HCT116 (cell line): ENCODE data around the gene COMMD4. TPM values are rescaled to one million over a fixed set of nuclear protein-coding genes. Genes with fewer than 3 reads are reported as not detected.

Source experiments
- ATAC-seq: fragments of 200-7000 bp; cut with Tn5 transposase; 2 replicates; pipeline ENCODE4 v1.9.1; 2020; ENCODE audit warnings: mild to moderate bottlenecking, moderate library complexity
- BruUV-seq: library from RNA; stranded (reverse); fragments of 400-500 nt; replicated peaks from 2 replicates; lab custom pipeline; 2021; lab: Mats Ljungman, UMichigan
- CTCF ChIA-PET: fragments of 300-600 bp; sonication (Branson Sonifier 250); formaldehyde crosslinking; loops from one replicate; lab custom pipeline; 2021; ENCODE audit warnings: antibody characterized with exemption; lab: Charles Lee
- POLR2A ChIA-PET: fragments of 300-600, 350-600 bp; sonication (Branson Sonifier 250); formaldehyde crosslinking; loops from one replicate; lab custom pipeline; 2021; ENCODE audit warnings: antibody characterized with exemption; lab: Charles Lee
- RAD21 ChIA-PET, 2 experiments: fragments of 300-600 bp; sonication (Branson Sonifier 250); formaldehyde crosslinking; loops; one replicate each; lab custom pipeline; 2023; ENCODE audit warnings: low total read pairs in 2 of 2; ENCODE audit not compliant: uncharacterized antibody in 2 of 2, unreplicated experiment in 2 of 2, low non-redundant PET in 1 of 2; lab: Charles Lee
- DNase-seq: peaks from one replicate; pipeline ENCODE4 v3.0.0-alpha.2; 2010; ENCODE audit warnings: low read depth, low spot score
- H2AFZ ChIP-seq: fragments of 200-600 bp; shearing (Covaris generic), sonication (generic); 2 replicates; pipeline ENCODE4 v1.6.1; 2017; ENCODE audit warnings: low read depth, mixed run types, mixed read lengths, antibody characterized with exemption, low read length; ENCODE audit not compliant: poor library complexity, severe bottlenecking
- H3K27ac ChIP-seq: 2 replicates; pipeline ENCODE4 v1.5.1; 2012; ENCODE audit warnings: low read depth, low read length
- H3K27me3 ChIP-seq: fragments of 200-600 bp; sonication (generic); 2 replicates; pipeline ENCODE4 v1.6.1; 2016; ENCODE audit warnings: mixed run types, low read length, mixed read lengths; ENCODE audit not compliant: insufficient read depth
- H3K36me3 ChIP-seq, 2 experiments: fragments of 200-500 bp in 1 of 2; fragments of 200-600 bp in 1 of 2; sonication (Bioruptor generic) in 1 of 2; sonication (generic) in 1 of 2; 2 replicates each; pipeline versions ENCODE4 v1.5.1 to v1.6.1; 2014 to 2016; ENCODE audit warnings: low read length in 2 of 2, inconsistent platforms in 1 of 2, mixed read lengths in 1 of 2, mixed run types in 1 of 2; ENCODE audit not compliant: insufficient read depth in 2 of 2, control insufficient read depth in 1 of 2
- H3K4me1 ChIP-seq, 2 experiments: fragments of 200-600 bp in 1 of 2; sonication (generic) in 1 of 2; 2 replicates each; pipeline versions ENCODE4 v1.5.1 to v1.6.1; 2012 to 2017; ENCODE audit warnings: low read length in 2 of 2, inconsistent platforms in 1 of 2, mild to moderate bottlenecking in 1 of 2, mixed read lengths in 1 of 2, mixed run types in 1 of 2, moderate library complexity in 1 of 2; ENCODE audit not compliant: insufficient read depth in 2 of 2, control insufficient read depth in 1 of 2
- H3K4me2 ChIP-seq: fragments of 200-600 bp; sonication (generic); 2 replicates; pipeline ENCODE4 v1.6.1; 2017; ENCODE audit warnings: mixed run types, low read length, mixed read lengths
- H3K4me3 ChIP-seq, 2 experiments: fragments of 200-600 bp in 1 of 2; sonication (generic) in 1 of 2; replicated peaks in 1 of 2; 2 replicates each; pipeline ENCODE4 v1.5.1; 2011 to 2016; ENCODE audit warnings: low read length in 2 of 2, control low read depth in 1 of 2, low read depth in 1 of 2, mild to moderate bottlenecking in 1 of 2, mixed read lengths in 1 of 2, mixed run types in 1 of 2
- H3K79me2 ChIP-seq: fragments of 200-600 bp; sonication (generic); 2 replicates; pipeline ENCODE4 v1.6.1; 2017; ENCODE audit warnings: mild to moderate bottlenecking, mixed run types, low read length, moderate library complexity, mixed read lengths; ENCODE audit not compliant: insufficient read depth
- H3K9ac ChIP-seq: fragments of 200-600 bp; sonication (generic); 2 replicates; pipeline ENCODE4 v1.6.1; 2016; ENCODE audit warnings: low read length, mixed read lengths
- H3K9me2 ChIP-seq: fragments of 200-600 bp; sonication (generic), shearing (Covaris generic); 2 replicates; pipeline ENCODE4 v1.6.1; 2017; ENCODE audit warnings: mixed run types, mild to moderate bottlenecking, moderate library complexity; ENCODE audit not compliant: insufficient read depth
- H3K9me3 ChIP-seq, 2 experiments: fragments of 200-500 bp in 1 of 2; fragments of 200-600 bp in 1 of 2; sonication (Bioruptor generic) in 1 of 2; sonication (generic) in 1 of 2; 2 replicates each; pipeline ENCODE4 v1.6.1; 2014 to 2017; ENCODE audit warnings: low read length in 2 of 2, mixed read lengths in 2 of 2, inconsistent platforms in 1 of 2, low read depth in 1 of 2, mild to moderate bottlenecking in 1 of 2, mixed run types in 1 of 2, moderate library complexity in 1 of 2; ENCODE audit not compliant: control insufficient read depth in 1 of 2, insufficient read depth in 1 of 2
- H4K20me1 ChIP-seq: fragments of 200-600 bp; sonication (generic), shearing (Covaris generic); 2 replicates; pipeline ENCODE4 v1.6.1; 2017; ENCODE audit warnings: mixed run types, mild to moderate bottlenecking, moderate library complexity; ENCODE audit not compliant: insufficient read depth
- CEBPB ChIP-seq: IDR thresholded peaks from 2 replicates; pipeline ENCODE4 v1.6.1; 2012; ENCODE audit warnings: low read depth
- EGR1 ChIP-seq: IDR thresholded peaks from 2 replicates; pipeline ENCODE4 v1.6.1; 2012; ENCODE audit warnings: low read depth
- ELF1 ChIP-seq: IDR thresholded peaks from 2 replicates; pipeline ENCODE4 v1.6.1; 2012; ENCODE audit warnings: low read depth, borderline replicate concordance
- POLR2A ChIP-seq: IDR thresholded peaks from 2 replicates; pipeline ENCODE4 v1.7.0; 2011; ENCODE audit warnings: borderline replicate concordance; ENCODE audit not compliant: insufficient read depth, insufficient read length; ENCODE audit errors: extremely low read depth
- POLR2AphosphoS5 ChIP-seq: IDR thresholded peaks from 2 replicates; pipeline ENCODE4 v1.6.1; 2011; ENCODE audit warnings: mild to moderate bottlenecking, low read depth, low read length, moderate library complexity
- RAD21 ChIP-seq: IDR thresholded peaks from 2 replicates; pipeline ENCODE4 v1.6.1; 2012; ENCODE audit warnings: low read depth, mild to moderate bottlenecking
- SIN3A ChIP-seq: IDR thresholded peaks from 2 replicates; pipeline ENCODE4 v1.6.1; 2012; ENCODE audit warnings: low read depth
- SRF ChIP-seq: IDR thresholded peaks from 2 replicates; pipeline ENCODE4 v1.6.1; 2012; ENCODE audit warnings: low read depth
- ZNF274 ChIP-seq: fragments of 200-500 bp; sonication (Bioruptor generic); IDR thresholded peaks from 2 replicates; pipeline ENCODE4 v1.6.1; 2014; ENCODE audit warnings: mild to moderate bottlenecking, low read depth, low read length, inconsistent platforms
- intact Hi-C: fragments of 100-400 bp; cut with micrococcal nuclease; formaldehyde crosslinking; loops from 2 replicates; pipeline ENCODE4 v1.10.0; 2022
- total RNA-seq: library from RNA; stranded (reverse); gene quantifications from one replicate; pipeline ENCODE4 v1.2.1, GENCODE V29; 2021; ENCODE audit not compliant: unreplicated experiment
- TF ChIP-seq, protein P1 (sequence below): IDR thresholded peaks from 2 replicates; pipeline ENCODE4 v1.6.1; 2012

Gene COMMD4
- total RNA-seq, 1 experiment from 2014 or later, result 141 TPM

DNA sequence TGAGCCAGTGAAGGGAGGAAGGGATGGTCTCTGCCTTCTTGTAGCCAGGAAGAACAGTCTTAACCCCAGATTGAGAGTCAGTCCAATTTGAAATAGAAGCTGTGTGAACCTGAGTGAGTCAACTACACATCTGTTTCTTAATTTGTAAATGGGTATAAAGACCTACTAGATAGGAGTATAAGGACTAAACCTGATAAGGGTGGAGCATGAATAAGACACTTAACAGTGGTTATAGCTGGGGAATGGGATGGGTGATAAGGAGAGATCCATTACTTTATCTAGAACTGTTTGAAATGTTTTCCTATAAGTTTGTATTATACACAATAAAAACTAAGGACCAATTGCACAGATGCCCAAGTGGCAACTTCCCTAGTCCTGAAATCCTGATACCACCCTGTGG, 31.1 kb downstream of the COMMD4 start:
- ChIA-PET POLR2A (interaction anchor here (2.1 to 3.1 kb wide), 2 partner anchors 86 to 302 kb away, joined by 7 to 39 read pairs; partner anchors contain the start of gene SIN3A), RAD21 (interaction anchor here in 1 of 2 experiments (1.3 kb wide), 1 partner anchor 299 kb away, joined by 3 read pairs; no protein-coding TSS in a partner anchor), CTCF (interaction anchor here (1.7 to 2.5 kb wide), 4 partner anchors 85 to 317 kb away, joined by 9 to 34 read pairs (median 16); partner anchors contain the start of genes IMP3 and SIN3A)
- Histone ChIP-seq H3K79me2 (peaks cover 6% of the 10 kb centered on the region), H3K4me3 (peak overlapping the region; percentile 1 to 68), H3K36me3 (peaks cover 17 to 26% of the 10 kb centered on the region in 2 experiments), H3K27me3 (no peaks in the 10 kb centered on the region), H3K4me1 (peaks cover 11 to 23% of the 10 kb centered on the region in 2 experiments), H3K9me2 (no peaks in the 10 kb centered on the region), H3K9ac (peak overlapping the region; percentile 96), H4K20me1 (no peaks in the 10 kb centered on the region), H2AFZ (no peak overlapping the region), H3K4me2 (peak overlapping the region; percentile 80), H3K9me3 (no peaks in the 10 kb centered on the region), H3K27ac (peak overlapping the region; percentile 41; the same call in 1 of the 2 replicates)
- DNase-seq (no peak), ATAC-seq (no peak)
- TSS peak; percentile 37 for BruUV-seq
- intact Hi-C loops, result loop anchor here (1.0 to 5.0 kb wide), 3 partner anchors 260 to 435 kb away; partner anchors contain the start of gene SNUPN
- no peak for TF ChIP-seq ZNF274
- TF ChIP-seq POLR2A, result no peak
- no peak for TF ChIP-seq CEBPB
- TF ChIP-seq EGR1, result no peak
- no peak for TF ChIP-seq RAD21
- no peak for TF ChIP-seq POLR2AphosphoS5
- no peak for TF ChIP-seq SRF
- TF ChIP-seq, protein P1, sequence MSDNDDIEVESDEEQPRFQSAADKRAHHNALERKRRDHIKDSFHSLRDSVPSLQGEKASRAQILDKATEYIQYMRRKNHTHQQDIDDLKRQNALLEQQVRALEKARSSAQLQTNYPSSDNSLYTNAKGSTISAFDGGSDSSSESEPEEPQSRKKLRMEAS, result no peak

DNA sequence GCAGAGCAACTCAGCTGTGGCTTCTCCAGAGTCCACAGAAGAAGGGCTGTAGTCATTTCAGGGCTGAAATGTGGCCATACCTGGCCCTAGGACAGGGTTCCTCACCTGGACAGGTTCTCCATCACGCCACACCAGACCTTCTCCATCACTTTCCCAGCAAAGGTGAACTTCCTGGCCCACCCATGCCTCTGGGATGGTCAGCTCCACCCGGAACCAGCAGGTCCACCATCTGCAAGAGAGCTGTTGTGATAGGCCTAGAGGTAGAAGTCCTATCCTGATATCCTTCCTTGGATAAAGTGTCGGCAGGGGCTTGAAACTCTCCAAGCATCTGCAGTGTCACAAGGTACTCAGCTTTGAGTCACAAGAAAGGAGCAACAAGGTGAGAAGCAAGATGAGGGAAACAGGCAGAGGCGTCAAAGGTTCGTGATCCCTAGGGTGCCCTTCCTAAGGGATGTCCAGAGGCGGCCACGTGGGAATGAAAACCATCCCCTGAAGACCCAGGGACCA, 31.6 kb downstream of the COMMD4 start:
- BruUV-seq, result no TSS peak

More for the DNA sequence above, 31.6 kb downstream of the COMMD4 start:
- Histone ChIP-seq H4K20me1 (no peaks in the 10 kb centered on the region), H3K4me1 (peaks cover 11 to 23% of the 10 kb centered on the region in 2 experiments), H2AFZ (no peak overlapping the region), H3K79me2 (peaks cover 6% of the 10 kb centered on the region), H3K36me3 (peaks cover 21 to 26% of the 10 kb centered on the region in 2 experiments), H3K9me3 (no peaks in the 10 kb centered on the region), H3K9me2 (no peaks in the 10 kb centered on the region), H3K27me3 (no peaks in the 10 kb centered on the region), H3K4me3 (peak overlapping the region; percentile 68 to 84), H3K27ac (peak overlapping the region; percentile 41; the same call in 1 of the 2 replicates), H3K9ac (peak overlapping the region; percentile 96), H3K4me2 (peak overlapping the region; percentile 80)
- POLR2A ChIA-PET, result interaction anchor here (0.9 to 3.1 kb wide), 10 partner anchors 14 to 301 kb away, joined by 3 to 39 read pairs (median 8); partner anchors contain the start of genes IMP3, NEIL1, SIN3A and SNUPN
- no peak for ATAC-seq
- CTCF ChIA-PET, result interaction anchor here (0.6 to 2.5 kb wide), 24 partner anchors 11 to 746 kb away, joined by 3 to 34 read pairs (median 4); partner anchors contain the start of genes IMP3, NEIL1, SIN3A and SNUPN
- intact Hi-C loops, result loop anchor here (1.0 to 5.0 kb wide), 3 partner anchors 260 to 435 kb away; partner anchors contain the start of gene SNUPN
- TF ChIP-seq POLR2AphosphoS5, result no peak
- 0 out of 2 replicates have a peak, but pooled peaks have one; percentile 12 for TF ChIP-seq SIN3A
- TF ChIP-seq, protein P1, result peak; percentile 97
- TF ChIP-seq ELF1, result no peak
- no peak for DNase-seq
- RAD21 ChIA-PET, result interaction anchor here (1.0 to 1.6 kb wide), 7 partner anchors 20 to 318 kb away, joined by 3 to 8 read pairs (median 4); partner anchors contain the start of genes IMP3 (in 1 of the 2), NEIL1 (in 1 of the 2) and SNX33 (in 1 of the 2)
